NCI-H446 (cell line): ENCODE data around the gene DOHH.

ENCODE experiments used
- DNase-seq, 2 experiments: peaks; one replicate each; lab custom pipeline; 2025; lab: John Stamatoyannopoulos, UW

The DOHH gene, protein sequence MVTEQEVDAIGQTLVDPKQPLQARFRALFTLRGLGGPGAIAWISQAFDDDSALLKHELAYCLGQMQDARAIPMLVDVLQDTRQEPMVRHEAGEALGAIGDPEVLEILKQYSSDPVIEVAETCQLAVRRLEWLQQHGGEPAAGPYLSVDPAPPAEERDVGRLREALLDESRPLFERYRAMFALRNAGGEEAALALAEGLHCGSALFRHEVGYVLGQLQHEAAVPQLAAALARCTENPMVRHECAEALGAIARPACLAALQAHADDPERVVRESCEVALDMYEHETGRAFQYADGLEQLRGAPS

DNA sequence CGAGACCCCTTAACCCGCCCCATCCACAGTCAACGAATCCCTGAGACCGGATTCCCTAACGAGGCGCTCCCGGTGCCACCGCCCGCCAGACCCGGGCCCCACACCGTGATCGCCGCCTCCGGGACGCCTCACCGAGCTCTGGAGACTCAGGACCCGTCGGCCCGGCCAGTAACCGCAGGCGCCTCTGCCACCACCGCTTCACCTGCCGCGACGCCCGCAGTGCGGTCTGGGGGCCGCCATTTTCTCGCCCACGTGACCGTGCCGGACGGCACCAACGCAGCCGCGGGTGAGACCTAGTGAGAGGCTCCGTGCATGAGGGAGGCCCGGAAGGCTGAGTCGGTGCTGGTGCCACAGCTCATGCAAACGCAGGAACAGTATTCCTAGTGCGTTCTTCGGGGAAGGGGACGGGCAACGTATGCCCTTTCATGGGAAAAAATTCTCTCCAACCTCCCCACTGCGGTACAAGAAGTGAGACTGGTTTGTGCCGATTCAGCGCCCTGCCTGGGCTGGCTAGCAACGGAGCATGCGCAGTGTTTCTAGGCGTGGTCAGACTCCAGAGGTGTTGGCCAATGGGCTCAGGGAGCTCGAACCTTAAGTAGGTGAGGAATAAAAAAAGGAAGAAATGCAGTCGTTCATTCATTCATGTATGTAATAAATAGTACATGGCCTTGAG lies at the start of gene DOHH:
TSS of gene DOHH (minus strand) at position 246 of the 673 bp plus-strand sequence. CDS start 3,860 bp downstream, outside the sequence.
- peak; percentile 96 to 98 for DNase-seq

DNA sequence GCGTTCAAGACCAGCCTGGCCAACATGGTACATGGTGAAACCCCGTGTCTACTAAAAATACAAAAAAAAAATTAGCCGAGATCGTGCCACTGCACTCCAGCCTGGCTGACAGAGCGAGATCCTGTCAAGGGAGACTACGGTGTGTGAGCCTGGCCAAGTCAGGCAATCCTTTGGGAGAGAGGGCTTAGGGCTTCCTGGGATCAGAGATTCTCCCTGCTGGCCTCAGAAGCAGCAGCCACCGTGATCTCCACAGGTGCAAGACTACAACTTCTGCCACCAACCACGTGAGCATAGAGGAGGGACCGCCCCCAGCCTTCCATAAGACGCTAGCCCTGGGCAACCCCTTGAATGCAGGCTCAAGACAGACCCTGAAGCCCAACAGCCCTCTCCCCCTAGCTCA lies 49.3 kb upstream of the DOHH start:
- no peak for DNase-seq

DNA sequence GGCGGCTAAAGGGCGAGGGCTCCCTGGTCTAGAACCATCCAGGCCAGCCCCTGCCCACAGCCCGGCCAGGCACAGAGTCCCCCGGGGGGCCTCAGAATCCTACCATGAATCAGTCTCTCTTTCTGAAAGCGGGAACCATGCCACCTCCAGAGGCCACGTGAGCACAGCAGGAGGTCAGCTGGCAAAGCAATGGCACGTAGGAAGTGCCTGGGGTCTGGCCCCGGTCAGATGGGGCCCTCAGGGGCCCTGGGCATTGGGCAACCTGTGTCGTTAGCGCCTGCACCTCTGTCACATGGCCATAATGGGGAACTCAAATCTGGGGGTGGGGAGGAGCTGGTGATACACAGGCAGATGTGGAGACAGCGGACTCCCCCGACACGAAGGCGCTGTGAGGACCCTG lies 48.1 kb upstream of the DOHH start:
- no peak for DNase-seq

DNA sequence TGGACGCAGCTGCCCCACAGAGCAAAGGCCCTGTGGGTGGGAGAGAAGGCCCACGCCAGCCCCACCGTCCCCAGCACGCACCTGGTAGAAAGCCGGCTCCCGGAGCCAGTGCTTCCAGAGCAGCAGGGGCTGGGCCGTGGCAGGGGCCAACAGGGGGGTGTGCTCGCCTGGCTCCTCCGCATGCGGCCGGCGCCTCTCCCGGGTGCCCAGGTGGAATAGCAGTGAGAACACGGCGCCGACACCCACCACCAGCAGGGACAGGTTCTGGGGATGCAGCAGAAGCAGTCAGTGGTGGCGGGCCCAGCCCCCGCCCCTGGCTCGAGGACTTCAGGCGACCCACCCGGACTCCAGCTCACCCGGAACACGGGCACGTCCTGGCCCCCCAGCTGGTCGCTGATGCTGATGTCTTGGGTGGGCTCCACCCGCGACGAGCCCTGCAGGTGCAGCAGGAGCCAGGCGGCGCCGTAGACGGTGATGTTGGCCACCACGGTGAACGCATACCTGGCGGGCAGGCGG lies 47.4 kb upstream of the DOHH start:
- no peak for DNase-seq

DNA sequence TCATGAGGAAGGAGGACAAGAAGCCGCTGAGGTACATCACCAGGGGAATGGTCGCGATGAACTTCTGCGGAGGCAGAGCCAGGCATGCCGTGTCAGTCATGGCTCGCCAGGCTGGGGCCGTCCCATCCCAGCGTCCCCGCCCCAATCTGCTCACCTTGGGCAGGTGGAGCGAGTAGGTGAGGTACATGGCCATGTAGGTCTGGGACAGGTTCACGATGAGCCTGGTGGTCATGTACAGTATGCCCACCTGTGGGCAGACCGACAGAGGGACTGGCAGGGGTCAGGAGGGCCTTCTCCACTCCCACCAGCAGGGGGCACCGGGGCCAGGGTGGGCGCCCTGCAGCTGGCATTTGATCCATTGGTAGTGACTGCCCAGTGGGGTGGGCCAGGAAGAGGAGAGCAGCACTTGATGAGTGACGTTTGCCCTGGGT lies 46.8 kb upstream of the DOHH start:
- peak in 1 of 2 experiments; percentile 33 for DNase-seq

DNA sequence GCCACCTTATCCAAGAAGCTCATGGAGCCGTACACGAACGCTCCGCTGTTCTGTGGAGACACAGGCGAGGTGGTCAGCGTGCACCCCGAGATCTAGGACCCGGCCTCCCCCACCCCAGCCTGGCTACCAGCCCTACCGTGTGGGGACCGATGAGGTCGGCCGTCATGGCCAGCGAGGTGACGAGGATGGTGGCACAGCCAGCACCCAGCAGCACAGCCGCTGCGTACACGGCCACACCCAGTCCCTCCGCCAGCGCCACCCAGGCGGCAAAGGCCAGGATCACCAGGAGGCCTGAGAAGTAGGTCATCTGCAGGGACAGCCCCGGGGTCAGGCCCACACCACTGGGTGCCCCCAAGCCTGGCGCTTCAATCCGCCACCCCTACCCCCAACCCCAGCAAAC lies 45.6 kb upstream of the DOHH start:
- DNase-seq, result no peak

DNA sequence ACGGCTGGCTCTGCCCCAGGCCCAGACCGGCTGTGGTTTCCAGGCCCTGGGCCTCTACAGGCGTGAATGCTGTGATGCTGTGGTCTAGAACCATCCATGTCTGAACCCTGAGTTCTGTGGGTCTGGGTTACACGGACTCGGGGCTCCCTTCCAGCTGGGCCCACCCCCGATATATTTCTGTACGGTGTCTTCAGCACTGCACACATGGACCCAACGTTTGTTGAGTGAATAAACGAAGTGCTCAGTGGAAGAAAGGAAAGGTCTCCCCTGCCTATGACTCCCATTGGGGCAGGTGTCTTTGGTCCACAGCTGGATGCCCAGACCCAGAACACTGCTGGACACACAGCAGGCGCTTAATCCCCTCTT lies 45.2 kb upstream of the DOHH start:
- no peak for DNase-seq

DNA sequence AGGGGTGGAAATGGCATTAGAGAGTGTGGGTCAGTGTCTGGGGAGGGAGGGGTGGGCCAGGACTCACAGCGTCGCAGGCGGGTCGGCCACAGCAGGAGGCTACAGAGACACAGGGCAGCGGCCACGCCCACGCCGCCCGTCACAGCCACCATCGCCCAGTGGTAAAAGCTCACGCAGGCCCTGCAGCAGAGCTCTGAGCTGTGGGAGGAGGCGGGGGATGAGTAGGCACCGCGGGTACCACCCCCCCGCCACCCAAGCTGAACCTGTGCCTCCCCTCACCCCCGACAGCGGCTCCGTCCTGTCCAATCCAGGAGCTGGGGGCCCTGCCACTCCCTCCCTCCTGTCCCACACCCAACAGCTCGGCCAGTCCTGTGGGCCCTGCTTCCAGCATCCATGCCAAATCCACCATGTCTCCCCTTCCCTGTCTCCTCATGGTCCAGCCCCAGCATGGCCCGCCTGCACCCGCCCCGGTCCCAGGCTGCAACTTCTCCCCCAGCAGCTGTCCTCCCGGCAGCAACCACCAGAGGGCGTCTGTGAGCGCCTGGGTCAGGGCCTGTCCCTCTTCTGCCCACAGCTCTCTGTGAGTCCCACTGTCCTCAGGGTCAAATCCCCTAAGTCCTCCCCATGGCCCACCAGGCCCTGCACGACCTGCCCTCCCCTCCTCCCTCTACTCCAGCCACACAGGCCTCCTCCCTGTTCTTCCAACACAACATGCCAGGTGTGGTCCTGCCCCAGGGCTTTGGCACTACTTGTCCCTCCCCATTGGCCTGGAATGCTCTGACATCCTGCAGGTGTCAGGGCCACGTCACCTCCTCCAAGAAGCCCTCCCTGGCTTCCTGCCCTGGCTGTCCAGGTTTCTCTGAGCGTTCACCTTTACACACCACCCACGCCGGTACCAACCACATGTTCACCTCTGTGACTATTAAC lies 44.5 kb upstream of the DOHH start:
- peak in 1 of 2 experiments; percentile 52 for DNase-seq

DNA sequence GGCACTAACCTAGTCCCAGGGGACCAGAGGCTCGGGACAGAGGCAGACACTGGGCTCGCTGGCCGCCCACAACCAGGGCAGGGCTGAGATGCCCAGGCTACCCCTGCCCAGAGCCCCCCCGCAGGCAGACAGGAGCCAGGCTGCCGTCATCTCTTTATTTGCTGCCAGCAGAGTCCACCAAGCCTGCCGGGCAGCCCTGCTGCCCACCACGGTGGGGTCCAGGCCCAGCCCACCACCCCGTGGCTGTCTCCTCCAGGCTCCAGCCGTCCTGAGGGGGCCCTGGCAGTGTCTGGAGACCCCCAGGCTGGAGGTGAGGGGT lies 43.5 kb upstream of the DOHH start:
- DNase-seq, result no peak

DNA sequence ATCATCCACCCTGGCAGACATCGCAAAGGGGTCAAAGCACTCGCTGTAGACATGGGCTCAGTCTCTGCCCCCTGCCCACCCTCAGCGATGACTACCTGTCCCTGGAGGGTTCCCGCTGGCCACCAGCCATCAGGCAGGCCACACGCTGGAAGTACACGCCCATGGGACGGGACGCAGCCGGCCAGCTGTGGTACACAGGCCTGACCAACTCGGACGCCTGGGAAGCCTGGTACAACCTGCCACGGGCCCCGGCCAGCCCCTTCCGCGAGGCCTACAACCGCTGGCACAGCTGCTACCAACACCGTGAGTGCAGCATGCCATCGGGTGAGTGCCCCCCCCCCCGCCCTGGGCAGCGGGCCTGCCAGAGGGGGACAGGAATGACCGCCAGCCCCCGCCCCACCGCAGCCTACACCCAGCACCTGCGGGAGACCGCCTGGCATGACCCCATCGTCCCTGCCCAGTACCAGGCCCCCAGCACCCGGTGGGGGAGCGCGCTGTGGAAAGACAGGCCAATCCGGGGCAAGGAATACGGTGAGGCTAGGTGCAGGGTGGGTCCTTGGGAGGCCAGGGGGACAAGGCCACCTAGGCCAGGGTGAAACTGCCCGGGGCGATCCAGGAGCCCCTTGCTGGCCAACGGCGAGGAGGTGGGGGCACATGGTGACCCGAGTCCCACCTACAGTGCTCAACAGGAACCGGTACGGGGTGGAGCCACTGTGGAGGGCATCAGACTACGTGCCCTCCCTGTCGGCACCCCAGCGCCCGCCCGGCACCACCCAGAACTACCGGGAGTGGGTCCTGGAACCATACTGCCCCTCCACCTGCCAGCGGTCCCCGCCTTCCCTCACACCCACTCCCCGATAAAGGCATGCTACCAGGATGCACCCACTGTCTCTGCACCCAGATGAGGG lies 42.9 kb upstream of the DOHH start:
- DNase-seq, result no peak

DNA sequence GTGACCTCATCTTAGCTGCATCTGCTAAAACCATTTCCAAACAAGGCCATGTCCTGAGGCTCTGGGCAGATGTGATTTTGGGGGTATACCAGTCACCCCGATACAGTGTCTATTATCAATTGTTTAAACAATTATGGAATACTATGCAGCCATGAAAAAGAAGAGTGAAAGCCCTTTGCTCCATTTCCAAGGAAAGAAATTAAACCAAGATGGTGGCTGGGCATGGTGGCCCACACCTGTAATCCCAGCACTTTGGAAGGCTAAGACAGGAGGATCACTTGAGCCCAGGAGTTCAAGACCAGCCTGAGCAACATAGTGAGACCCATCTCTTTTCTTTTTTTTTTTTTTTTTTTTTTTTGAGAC lies 39.3 kb upstream of the DOHH start:
- DNase-seq, result no peak

DNA sequence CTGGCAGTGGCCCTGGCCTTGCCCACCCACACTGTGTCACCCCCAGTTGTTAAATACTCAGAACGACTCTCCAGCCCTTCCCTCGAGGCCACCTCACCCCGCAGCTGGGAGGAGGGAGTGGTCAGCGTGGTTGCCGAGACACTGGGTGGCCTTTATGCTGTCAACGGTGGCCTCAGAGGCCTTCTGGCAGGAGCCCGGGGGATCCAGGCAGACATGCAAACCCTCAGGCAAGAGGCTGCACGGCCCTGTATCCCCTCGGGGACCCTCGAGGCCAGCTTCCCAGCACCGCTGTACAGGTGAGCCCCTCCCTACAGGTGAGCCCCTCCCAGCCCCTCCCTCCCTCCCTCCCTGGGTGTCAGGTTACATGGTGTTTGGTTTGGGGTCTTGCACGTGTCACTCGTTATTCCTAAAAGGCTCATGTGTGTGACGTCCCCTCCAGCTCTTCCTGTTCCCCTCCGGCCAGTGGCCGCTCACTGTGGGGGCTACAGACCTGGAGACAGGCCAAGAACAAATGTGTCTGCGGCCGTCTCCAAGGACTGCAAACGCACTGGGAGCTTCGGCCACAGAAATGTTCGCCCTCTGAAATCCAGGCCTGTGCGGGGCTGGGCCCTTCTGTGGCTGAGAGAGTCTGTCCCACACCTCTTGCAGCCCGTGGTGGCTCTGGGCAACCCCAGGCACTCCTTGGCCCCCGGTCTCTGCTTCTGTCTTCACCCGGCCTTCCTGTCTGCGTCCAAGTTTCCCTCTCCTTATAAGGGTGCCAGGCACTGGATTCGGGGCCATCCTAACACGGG lies 38.7 kb upstream of the DOHH start, which contains the start of gene TEKTIP1:
TSS of gene TEKTIP1 (plus strand) at position 210 of the 791 bp plus-strand sequence. CDS start at position 214, 4 bp downstream.
- DNase-seq, result no peak

DNA sequence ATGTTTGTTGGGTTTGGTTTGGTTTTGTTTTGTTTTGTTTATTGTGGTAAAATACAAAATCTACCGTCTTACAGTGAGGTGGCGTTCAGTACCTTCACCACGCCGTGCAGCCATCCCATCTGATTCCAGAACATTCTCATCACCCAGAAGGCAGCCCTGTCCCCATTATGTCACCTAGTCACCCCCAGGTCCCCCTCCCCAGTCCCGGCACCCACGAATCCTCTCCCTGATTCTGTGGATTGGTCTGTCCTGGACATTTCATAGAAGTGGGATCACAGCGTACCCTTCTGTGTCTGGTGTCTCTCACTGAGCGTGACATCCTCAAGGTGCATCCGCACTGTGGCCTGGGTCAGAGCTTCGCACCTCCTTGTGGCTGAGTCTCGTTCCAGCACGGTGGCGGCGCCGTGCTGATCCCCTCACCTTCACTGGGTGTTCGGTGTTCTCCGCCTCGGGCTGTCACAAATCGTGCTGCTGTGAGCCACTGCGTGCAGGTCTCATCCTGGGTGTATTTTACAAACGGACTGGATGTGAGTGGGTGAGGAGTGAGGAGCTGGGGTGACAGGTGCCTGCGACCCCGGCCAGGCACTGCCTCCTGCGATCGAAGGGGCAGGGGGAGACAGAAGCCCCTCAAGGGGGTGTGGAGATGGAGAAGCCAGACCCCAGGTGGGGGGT lies 37.9 kb upstream of the DOHH start:
- DNase-seq, result no peak

DNA sequence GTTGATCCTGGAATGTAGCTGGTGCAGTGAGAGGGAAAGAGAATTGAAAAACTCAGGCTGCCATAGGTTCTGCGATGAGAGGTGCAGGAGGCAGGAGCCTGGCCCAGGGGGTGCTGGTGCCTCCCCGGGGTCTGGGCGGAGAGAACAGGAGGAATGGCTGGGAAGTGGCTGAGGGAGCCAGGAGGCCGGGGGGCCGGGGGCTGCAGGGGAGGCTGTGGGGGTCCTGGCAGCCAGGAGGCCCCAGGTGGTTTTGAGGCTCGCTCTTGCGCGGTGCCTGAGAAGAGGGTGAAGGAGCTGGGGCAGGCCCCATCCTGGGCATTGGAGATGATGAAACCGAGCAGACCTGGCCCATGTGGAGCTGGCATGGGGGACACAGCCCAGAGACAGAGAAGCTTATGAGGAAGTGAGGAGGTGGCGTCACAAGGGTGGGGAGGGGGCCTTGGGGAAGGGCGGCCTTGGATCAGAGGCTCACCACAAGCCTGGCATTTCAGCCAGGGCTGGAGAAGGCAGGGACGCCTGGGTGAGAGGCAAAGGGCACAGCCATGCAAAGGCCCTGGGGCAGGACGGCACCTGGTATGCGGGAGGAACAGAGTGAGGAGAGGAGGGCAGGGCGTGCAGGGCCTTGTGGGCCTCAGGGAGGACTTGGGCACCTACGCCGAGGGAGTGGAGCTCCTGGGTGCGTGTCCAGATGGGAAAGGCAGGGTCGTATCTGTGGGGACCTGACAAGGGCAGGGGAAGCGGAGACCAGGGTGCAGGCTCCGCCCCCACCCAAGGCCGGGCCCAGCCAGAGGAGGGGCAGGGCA lies 37.2 kb upstream of the DOHH start:
- DNase-seq, result no peak

DNA sequence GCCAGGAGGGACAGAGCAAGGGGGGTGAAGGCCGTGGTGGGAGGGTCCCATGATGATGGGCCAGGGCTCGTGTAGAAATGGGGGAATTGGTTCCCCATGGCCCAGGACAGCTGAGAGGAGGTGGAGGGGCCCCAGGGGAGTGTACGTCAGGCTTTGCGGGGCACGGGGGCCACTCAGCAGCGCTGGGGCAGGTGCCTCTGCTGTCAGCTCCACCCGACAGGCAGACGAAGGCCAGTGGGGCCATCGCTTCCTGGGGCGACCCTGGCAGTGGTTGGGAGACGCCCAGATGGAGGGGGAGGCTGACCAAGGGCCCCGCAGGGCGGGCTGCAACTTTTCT lies 36.6 kb upstream of the DOHH start:
- DNase-seq, result no peak

DNA sequence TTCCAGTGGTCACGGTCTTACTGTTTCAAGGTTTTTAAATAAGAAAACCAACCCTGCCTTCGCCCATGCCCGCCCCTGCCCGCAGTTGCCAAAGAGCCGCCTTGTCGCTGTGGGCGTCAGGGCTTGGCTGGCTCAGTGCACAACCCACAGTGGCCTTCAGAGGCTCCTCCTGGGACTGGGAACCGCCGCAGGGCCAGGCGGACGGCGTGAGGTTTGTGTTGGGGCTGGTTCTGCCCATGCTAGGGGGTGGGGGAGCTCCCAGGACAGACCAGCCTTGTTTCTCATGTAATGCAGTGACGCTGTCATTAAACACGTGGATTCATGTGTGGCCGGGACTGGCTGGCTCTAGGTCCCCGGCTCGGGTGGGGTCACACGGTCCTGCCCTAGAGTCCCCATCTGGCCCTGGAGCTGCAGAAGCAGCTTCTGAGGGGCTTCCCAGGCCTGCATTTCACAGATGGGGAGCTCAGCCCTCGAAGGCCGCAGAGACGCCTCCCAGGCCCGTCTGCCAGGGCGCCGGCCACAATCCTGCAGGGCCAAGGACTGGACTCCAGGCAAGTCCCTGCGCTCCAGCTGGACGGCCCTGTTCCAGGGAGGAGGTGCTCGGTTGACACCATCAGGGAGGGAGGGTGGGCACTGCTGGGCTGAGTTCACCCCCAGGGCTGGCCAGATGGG lies 36.1 kb upstream of the DOHH start:
- DNase-seq, result no peak

DNA sequence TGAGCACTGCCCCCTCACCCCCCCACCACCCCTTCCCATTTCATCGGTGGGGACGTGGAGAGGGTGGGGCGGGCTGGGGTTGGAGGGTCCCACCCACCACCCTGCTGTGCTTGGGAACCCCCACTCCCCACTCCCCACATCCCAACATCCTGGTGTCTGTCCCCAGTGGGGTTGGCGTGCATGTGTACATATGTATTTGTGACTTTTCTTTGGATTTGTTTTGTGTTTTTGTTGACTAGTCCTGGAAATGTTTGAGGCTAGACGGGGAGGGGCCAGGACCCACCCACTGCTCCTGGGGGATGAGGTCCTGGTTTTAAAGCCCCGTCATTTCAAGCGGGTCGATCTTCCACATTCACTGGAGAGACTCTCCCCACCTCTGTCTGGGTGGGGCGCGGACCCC lies 35.5 kb upstream of the DOHH start:
- no peak for DNase-seq

DNA sequence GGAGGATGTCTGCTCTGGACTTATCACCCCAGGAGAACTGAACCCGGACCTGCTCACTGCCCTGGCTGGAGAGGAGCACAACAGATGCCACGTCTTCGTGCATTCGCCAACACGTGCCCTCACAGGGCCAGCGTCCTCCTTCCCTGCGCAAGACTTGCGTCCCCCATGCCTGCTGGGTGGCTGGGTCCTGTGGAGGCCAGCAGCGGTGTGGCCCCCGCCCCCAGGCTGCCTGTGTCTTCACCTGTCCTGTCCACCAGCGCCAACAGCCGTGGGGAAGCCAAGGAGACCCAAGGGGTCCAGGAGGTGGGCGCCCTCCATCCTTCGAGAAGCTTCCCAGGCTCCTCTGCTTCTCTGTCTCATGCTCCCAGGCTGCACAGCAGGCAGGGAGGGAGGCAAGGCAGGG lies 35.1 kb upstream of the DOHH start:
- no peak for DNase-seq

DNA sequence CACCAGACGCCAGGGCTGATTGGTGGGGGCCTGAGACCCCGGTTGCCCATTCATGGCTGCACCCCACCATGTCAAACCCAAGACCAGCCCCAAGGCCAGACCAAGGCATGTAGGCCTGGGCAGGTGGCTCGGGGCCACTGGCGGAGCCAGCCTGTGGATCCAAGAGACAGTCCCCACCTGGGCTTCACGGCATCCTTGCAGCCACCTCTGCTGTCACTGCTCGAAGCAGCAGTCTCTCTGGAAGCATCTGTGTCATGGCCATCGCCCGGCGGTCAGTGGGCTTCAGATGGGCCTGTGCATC lies 34.7 kb upstream of the DOHH start:
- no peak for DNase-seq
